ENCODE results near the gene NAIF1. TPM values are rescaled to one million over a fixed set of nuclear protein-coding genes. Genes with fewer than 3 reads are reported as not detected.
A peak's percentile ranks its signal among the peaks of the same experiment; 100 is the strongest.
"Not testable (repeated sequence)": the region's sequence is repeated elsewhere in the genome, so short reads cannot be mapped to it uniquely, and the experiment has no call there.

NAIF1 gene
- total RNA-seq, 1 donor from 2014 or later, result 6.7 TPM

GRCh38 chr9:128051932-128052709 is 15.0 kb downstream of the NAIF1 start:
- DNase-seq (ENCODE audit: extremely low spot score, unreplicated experiment), result no peak
- no peaks in the 10 kb centered on the region for H3K9me3 Mint-ChIP-seq
- no peaks in the 10 kb centered on the region for H3K36me3 Mint-ChIP-seq
- TF ChIP-seq CTCF (conservative IDR thresholded peaks at IDR 0.05), result no peak
- H3K27me3 Mint-ChIP-seq, result no peaks in the 10 kb centered on the region
- H3K4me1 Mint-ChIP-seq (ENCODE audit: unreplicated experiment), result peaks cover 26% of the 10 kb centered on the region
- no peak overlapping the region for H3K4me3 Mint-ChIP-seq
- no peak overlapping the region for H3K27ac Mint-ChIP-seq

DNA sequence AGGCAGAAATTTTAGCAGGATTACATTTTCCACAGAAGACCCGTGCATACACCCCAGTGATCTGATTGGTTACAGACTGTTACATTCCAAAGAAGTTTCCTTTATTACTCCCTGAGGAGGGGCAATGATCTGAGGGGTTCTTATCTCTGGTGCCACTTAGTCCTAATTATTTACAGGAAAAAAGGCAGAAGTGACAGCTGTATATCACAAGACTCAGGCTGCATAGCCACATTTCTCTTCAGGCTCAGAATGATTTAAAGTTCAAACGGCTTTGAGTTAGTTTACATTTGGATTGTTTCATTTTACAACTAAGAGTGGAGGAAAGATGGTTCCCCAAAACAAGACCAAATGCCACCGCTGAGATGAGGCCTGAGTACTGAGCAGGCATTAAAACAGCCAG is 17.3 kb downstream of the NAIF1 start:
- Mint-ChIP-seq H3K36me3 (no peaks in the 10 kb centered on the region), H3K27ac (peak overlapping the region; percentile 51), H3K9me3 (no peaks in the 10 kb centered on the region), H3K4me1 (ENCODE audit: unreplicated experiment) (peaks cover 23% of the 10 kb centered on the region), H3K27me3 (no peaks in the 10 kb centered on the region), H3K4me3 (no peak overlapping the region)
- DNase-seq (ENCODE audit: extremely low spot score, unreplicated experiment), result no peak
- TF ChIP-seq CTCF (conservative IDR thresholded peaks at IDR 0.05), result no peak

DNA sequence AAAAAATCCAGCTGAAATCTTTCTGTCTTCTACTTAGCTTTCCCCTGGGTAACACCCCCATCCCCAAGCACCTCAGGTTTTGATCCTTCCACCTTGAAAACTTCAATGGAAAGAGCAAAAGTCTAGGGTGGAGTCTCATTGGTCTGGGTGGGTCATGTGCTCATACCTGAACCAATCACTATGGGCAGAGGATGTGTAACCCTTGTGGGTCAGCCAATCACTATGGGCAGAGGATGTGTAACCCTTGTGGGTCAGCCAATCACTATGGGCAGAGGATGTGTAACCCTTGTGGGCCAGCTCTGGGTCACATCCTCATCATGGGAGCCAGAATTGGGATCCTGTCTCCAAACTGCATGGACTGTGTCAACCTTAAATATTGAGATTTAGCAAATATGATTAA is 18.5 kb downstream of the NAIF1 start:
- H3K36me3 Mint-ChIP-seq, result no peaks in the 10 kb centered on the region
- no peak overlapping the region for H3K27ac Mint-ChIP-seq
- TF ChIP-seq CTCF (conservative IDR thresholded peaks at IDR 0.05), result no peak
- peaks cover 23% of the 10 kb centered on the region for H3K4me1 Mint-ChIP-seq (ENCODE audit: unreplicated experiment)
- H3K4me3 Mint-ChIP-seq, result no peak overlapping the region
- no peaks in the 10 kb centered on the region for H3K9me3 Mint-ChIP-seq
- H3K27me3 Mint-ChIP-seq, result no peaks in the 10 kb centered on the region
- DNase-seq (ENCODE audit: extremely low spot score, unreplicated experiment), result no peak

DNA sequence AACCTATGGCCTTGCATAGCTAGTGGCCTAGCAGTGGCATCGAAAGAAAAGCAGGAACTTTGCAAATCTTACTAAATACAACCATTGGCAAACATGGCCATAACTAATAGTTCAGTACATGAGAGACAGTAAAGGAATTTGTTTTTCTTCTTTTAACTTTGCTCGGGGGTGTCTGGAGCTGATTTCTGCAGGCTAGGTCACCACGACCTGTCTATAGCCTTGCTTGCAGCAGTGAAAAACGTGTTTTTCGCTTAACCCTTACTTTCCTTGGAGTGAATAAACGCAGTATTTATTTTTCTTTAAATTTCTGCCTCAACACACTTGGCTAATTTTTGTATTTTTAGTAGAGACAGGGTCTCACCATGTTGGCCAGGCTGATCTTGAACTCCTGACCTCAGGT is 19.9 kb downstream of the NAIF1 start:
- no peak for DNase-seq (ENCODE audit: extremely low spot score, unreplicated experiment)
- no peak for TF ChIP-seq CTCF (conservative IDR thresholded peaks at IDR 0.05)
- Mint-ChIP-seq H3K4me3 (no peak overlapping the region), H3K9me3 (no peaks in the 10 kb centered on the region), H3K27me3 (no peaks in the 10 kb centered on the region), H3K36me3 (no peaks in the 10 kb centered on the region), H3K27ac (no peak overlapping the region), H3K4me1 (ENCODE audit: unreplicated experiment) (peaks cover 28% of the 10 kb centered on the region)

GRCh38 chr9:128045831-128046230 is 21.3 kb downstream of the NAIF1 start:
- Mint-ChIP-seq H3K27ac (no peak overlapping the region), H3K27me3 (no peaks in the 10 kb centered on the region), H3K4me3 (no peak overlapping the region), H3K4me1 (ENCODE audit: unreplicated experiment) (peaks cover 35% of the 10 kb centered on the region), H3K36me3 (no peaks in the 10 kb centered on the region), H3K9me3 (no peaks in the 10 kb centered on the region)
- TF ChIP-seq CTCF (conservative IDR thresholded peaks at IDR 0.05), result no peak
- no peak for DNase-seq (ENCODE audit: extremely low spot score, unreplicated experiment)

GRCh38 chr9:128045409-128045808 is 21.7 kb downstream of the NAIF1 start:
- not testable (repeated sequence) for DNase-seq (ENCODE audit: extremely low spot score, unreplicated experiment); H3K36me3 Mint-ChIP-seq; H3K27ac Mint-ChIP-seq; H3K4me3 Mint-ChIP-seq; H3K9me3 Mint-ChIP-seq; H3K27me3 Mint-ChIP-seq
- H3K4me1 Mint-ChIP-seq (ENCODE audit: unreplicated experiment), result peaks cover 35% of the 10 kb centered on the region
